ENCODE data around the gene MAFB.

Gene MAFB

DNA sequence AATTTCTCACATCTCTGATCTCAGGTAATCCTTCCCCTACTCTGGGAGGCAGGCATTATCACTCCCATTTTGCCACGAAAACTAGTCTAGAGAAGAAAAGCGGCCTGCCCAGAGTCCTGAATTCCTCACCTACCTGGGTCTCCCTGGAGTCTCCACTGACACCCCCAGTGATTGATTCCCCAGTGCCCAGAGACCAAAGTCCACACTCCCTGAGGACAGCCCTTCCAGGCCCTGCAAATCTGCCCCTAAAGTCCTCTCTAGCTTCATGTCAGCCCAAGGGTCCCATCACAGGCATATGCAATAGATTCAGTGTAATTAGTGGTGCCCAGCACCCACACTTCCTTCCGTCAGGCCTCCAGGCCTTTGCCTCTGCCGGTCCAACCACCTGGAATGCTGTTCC is 47.2 kb downstream of the MAFB start:
- ChIA-PET CTCF (no interaction called here), POLR2A (ENCODE audit: low non-redundant PET) (no interaction called here)
- H3K27ac ChIP-seq: no peak overlapping the region
- TF ChIP-seq, protein P1, sequence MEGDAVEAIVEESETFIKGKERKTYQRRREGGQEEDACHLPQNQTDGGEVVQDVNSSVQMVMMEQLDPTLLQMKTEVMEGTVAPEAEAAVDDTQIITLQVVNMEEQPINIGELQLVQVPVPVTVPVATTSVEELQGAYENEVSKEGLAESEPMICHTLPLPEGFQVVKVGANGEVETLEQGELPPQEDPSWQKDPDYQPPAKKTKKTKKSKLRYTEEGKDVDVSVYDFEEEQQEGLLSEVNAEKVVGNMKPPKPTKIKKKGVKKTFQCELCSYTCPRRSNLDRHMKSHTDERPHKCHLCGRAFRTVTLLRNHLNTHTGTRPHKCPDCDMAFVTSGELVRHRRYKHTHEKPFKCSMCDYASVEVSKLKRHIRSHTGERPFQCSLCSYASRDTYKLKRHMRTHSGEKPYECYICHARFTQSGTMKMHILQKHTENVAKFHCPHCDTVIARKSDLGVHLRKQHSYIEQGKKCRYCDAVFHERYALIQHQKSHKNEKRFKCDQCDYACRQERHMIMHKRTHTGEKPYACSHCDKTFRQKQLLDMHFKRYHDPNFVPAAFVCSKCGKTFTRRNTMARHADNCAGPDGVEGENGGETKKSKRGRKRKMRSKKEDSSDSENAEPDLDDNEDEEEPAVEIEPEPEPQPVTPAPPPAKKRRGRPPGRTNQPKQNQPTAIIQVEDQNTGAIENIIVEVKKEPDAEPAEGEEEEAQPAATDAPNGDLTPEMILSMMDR (conservative IDR thresholded peaks at IDR 0.05; ENCODE audit: low read depth): no peak
- DNase-seq (ENCODE audit: low spot score): no peak

DNA sequence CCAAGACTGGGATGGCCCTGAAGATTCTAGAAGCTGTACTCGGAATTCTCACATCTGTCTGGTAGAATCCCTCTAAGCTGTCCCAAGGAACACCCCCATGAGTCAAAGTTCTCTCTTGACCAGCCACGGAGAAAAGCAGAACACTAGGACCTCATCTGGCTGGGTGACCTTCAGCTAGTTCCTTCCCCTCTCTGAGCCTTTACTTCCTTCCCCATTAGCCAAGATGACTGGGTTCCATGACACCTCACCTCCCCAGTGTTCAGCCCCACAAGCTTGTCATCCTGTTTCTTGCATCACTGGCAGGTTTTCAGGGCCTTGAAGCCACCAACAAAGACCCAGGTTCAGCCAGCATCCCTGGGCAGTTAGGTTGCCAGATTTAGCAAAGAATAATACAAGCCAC is 47.8 kb downstream of the MAFB start:
- CTCF ChIA-PET: interaction anchor here (0.6 kb wide), 1 partner anchor 13 kb away, joined by 4 read pairs; no protein-coding TSS in a partner anchor
- POLR2A ChIA-PET (ENCODE audit: low non-redundant PET): no interaction called here
- TF ChIP-seq, protein P1 (conservative IDR thresholded peaks at IDR 0.05; ENCODE audit: low read depth): no peak
- no peak for DNase-seq (ENCODE audit: low spot score)
- no peak overlapping the region for H3K27ac ChIP-seq

DNA sequence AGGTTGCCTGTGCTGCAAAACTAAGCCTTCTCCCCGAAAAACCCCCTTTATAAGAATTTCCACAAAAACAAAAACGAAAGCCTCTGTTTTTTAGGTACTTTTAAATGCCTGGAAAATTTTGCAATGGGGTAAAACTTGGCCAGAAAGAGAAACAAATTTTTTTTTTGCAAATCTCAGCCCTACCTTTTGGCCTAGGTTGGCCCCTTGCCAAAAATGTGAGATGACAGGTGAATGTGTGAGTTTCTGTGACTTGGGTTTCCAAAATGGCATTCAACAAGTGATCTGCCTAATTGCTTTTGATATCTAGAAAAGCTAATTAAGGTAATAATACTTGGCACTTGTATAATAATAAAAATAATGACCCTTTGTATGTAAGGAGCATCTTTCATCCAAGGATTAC is 48.4 kb downstream of the MAFB start:
- TF ChIP-seq, protein P1 (conservative IDR thresholded peaks at IDR 0.05; ENCODE audit: low read depth): no peak
- CTCF ChIA-PET: interaction anchor here (0.6 kb wide), 1 partner anchor 12 kb away, joined by 4 read pairs; no protein-coding TSS in a partner anchor
- POLR2A ChIA-PET (ENCODE audit: low non-redundant PET): no interaction called here
- DNase-seq (ENCODE audit: low spot score): no peak
- no peak overlapping the region for H3K27ac ChIP-seq

DNA sequence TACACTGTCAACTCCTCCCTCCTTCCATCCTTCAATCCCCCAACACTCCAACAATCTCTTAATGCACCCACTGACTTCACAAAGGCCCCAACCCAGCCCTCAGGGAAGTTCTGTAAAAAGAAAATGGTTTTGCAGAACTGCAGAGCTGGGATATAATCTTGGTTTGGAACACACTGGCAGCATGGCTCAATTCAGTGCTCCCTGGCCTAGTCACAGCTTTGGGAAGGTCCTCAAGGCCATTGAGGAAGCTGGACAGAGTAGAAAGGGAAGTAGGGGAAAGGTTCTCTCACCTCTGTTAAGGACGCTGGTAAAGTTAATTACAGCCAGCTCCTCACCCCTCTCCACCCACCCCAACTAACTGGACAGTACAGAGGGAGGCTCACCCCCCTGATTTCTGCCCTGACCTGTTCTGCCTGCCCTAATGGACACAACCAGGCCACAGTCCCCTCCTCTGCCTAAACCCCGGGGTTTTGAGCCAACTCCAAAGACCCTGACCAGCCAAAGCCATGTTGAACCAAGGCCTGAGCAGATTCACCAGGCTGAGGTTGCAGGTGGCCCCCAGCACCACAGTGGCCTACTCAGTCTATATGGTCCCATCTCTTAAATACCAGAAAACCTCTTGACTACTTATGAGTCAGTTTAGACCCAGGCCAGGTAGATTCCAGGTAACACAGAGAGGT is 49.2 kb downstream of the MAFB start:
- no peak for DNase-seq (ENCODE audit: low spot score)
- no peak overlapping the region for H3K27ac ChIP-seq
- ChIA-PET POLR2A (ENCODE audit: low non-redundant PET) (no interaction called here), CTCF (interaction anchor here (0.7 kb wide), 1 partner anchor 419 kb away, joined by 3 read pairs; no protein-coding TSS in a partner anchor)
- TF ChIP-seq, protein P1 (conservative IDR thresholded peaks at IDR 0.05; ENCODE audit: low read depth): no peak

DNA sequence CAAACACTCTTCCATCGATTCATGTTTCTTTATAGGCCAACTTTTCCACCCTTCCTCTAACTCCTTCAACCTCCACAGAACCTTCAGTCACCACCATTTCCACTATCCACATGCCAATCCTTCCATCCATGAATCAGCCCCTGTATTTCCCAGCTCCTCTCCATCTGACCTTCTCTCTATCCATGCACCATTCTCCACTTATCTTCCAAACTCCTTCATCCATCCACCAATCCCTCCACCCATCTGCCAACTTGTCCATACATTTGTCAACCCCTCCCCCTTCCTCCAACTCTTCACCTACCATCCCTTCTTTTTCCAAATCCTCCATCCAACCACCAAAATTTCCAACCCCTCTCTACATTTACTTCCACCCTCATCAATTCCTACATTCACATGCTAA is 49.9 kb downstream of the MAFB start:
- no peak for DNase-seq (ENCODE audit: low spot score)
- POLR2A ChIA-PET (ENCODE audit: low non-redundant PET): no interaction called here
- TF ChIP-seq, protein P1 (conservative IDR thresholded peaks at IDR 0.05; ENCODE audit: low read depth): no peak
- H3K27ac ChIP-seq: no peak overlapping the region
- CTCF ChIA-PET: interaction anchor here (0.7 kb wide), 2 partner anchors 10 to 418 kb away, joined by 3 read pairs; no protein-coding TSS in a partner anchor

DNA sequence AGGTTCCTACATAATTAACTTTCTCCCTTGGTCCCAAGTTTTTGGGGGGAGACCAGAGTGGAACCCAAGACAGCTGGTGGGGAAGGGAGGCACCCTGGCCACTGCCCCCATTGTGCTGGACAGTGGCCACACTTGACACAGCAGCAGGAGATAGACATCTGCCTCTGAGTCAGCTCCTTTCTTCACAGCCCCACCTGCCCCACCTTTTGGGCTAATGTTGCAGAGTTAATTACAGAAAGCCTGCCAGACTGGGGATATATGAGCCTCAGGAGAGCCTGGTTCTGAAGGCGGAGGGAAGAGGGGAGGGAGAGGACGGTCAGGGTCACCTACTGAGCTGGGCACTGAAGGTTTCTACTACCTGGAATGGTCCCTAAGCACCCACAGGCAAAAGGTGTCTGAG is 50.6 kb downstream of the MAFB start:
- ChIA-PET POLR2A (ENCODE audit: low non-redundant PET) (no interaction called here), CTCF (interaction anchor here (0.7 kb wide), 1 partner anchor 9 kb away, joined by 3 read pairs; no protein-coding TSS in a partner anchor)
- TF ChIP-seq, protein P1 (conservative IDR thresholded peaks at IDR 0.05; ENCODE audit: low read depth): no peak
- DNase-seq (ENCODE audit: low spot score): peak; percentile 50
- H3K27ac ChIP-seq: no peak overlapping the region
